Activated CD4-positive, alpha-beta T cell treated with anti-CD3 and anti-CD28 coated beads, Interleukin-2, amount 10 ng/mL, durations not matched to agents 24 days and 14 days (primary cell): ENCODE results near the gene SLC25A29. TPM values are rescaled to one million over a fixed set of nuclear protein-coding genes. Genes with fewer than 3 reads are reported as not detected.

Experiments
- DNase-seq: peaks from one replicate; pipeline ENCODE4 v3.0.0; 2022
- H3K27ac Mint-ChIP-seq: one replicate; pipeline ENCODE4 v1.8.0; 2022; ENCODE audit warnings: mild to moderate bottlenecking, mixed read lengths
- H3K27me3 Mint-ChIP-seq: one replicate; pipeline ENCODE4 v1.8.0; 2022; ENCODE audit warnings: mixed read lengths
- H3K36me3 Mint-ChIP-seq: one replicate; pipeline ENCODE4 v1.8.0; 2022; ENCODE audit warnings: low read depth, mild to moderate bottlenecking, mixed read lengths
- H3K4me1 Mint-ChIP-seq: one replicate; pipeline ENCODE4 v1.8.0; 2021; ENCODE audit warnings: mixed read lengths
- H3K4me3 Mint-ChIP-seq: one replicate; pipeline ENCODE4 v1.8.0; 2022; ENCODE audit warnings: mild to moderate bottlenecking, moderate library complexity, mixed read lengths
- H3K9me3 Mint-ChIP-seq: one replicate; pipeline ENCODE4 v1.8.0; 2021; ENCODE audit warnings: mixed read lengths
- intact Hi-C: fragments of 100-400 bp; cut with micrococcal nuclease; formaldehyde crosslinking; loops from one replicate; pipeline ENCODE4 v1.15.1; 2023
- total RNA-seq: library from RNA; stranded (reverse); gene quantifications from 2 replicates; pipeline ENCODE4 v1.2.3, GENCODE V29; 2022

SLC25A29 gene
- total RNA-seq, 1 donor from 2014 or later = 16.4 TPM

GRCh38 chr14:100339766-100340422, 33.6 kb upstream of the SLC25A29 start:
- no peak for DNase-seq
- Mint-ChIP-seq H3K9me3 (no peaks in the 10 kb centered on the region), H3K27me3 (no peaks in the 10 kb centered on the region), H3K4me3 (no peak overlapping the region), H3K36me3 (peaks cover 69% of the 10 kb centered on the region), H3K4me1 (peaks cover 25% of the 10 kb centered on the region), H3K27ac (peak overlapping the region; percentile 88)
- intact Hi-C loops = no loop called here

- intact Hi-C loops = no loop called here
- Mint-ChIP-seq H3K36me3 (peaks cover 62% of the 10 kb centered on the region), H3K4me1 (peaks cover 13% of the 10 kb centered on the region), H3K4me3 (no peak overlapping the region), H3K27me3 (no peaks in the 10 kb centered on the region), H3K27ac (peak overlapping the region; percentile 80), H3K9me3 (no peaks in the 10 kb centered on the region)
- no peak for DNase-seq
Measured at GRCh38 chr14:100336618-100337530, 30.6 kb upstream of the SLC25A29 start.

GRCh38 chr14:100334904-100335303, 28.7 kb upstream of the SLC25A29 start:
- intact Hi-C loops = no loop called here
- H3K4me1 Mint-ChIP-seq = peaks cover 3% of the 10 kb centered on the region
- peak overlapping the region; percentile 48 for H3K27ac Mint-ChIP-seq
- H3K9me3 Mint-ChIP-seq = no peaks in the 10 kb centered on the region
- H3K27me3 Mint-ChIP-seq = no peaks in the 10 kb centered on the region
- H3K36me3 Mint-ChIP-seq = peaks cover 44% of the 10 kb centered on the region
- no peak overlapping the region for H3K4me3 Mint-ChIP-seq
- DNase-seq = no peak

- H3K36me3 Mint-ChIP-seq = peaks cover 37% of the 10 kb centered on the region
- no peak for DNase-seq
- H3K27ac Mint-ChIP-seq = no peak overlapping the region
- intact Hi-C loops = no loop called here
- H3K9me3 Mint-ChIP-seq = no peaks in the 10 kb centered on the region
- H3K4me3 Mint-ChIP-seq = no peak overlapping the region
- no peaks in the 10 kb centered on the region for H3K27me3 Mint-ChIP-seq
- peaks cover 3% of the 10 kb centered on the region for H3K4me1 Mint-ChIP-seq
Measured at GRCh38 chr14:100333827-100334226, 27.6 kb upstream of the SLC25A29 start.

GRCh38 chr14:100333311-100333710, 27.1 kb upstream of the SLC25A29 start:
- Mint-ChIP-seq H3K4me3 (no peak overlapping the region), H3K4me1 (peaks cover 3% of the 10 kb centered on the region), H3K36me3 (peaks cover 33% of the 10 kb centered on the region), H3K27me3 (no peaks in the 10 kb centered on the region), H3K9me3 (no peaks in the 10 kb centered on the region), H3K27ac (no peak overlapping the region)
- intact Hi-C loops = no loop called here
- DNase-seq = no peak

- Mint-ChIP-seq H3K9me3 (no peaks in the 10 kb centered on the region), H3K4me3 (no peak overlapping the region), H3K27me3 (no peaks in the 10 kb centered on the region), H3K36me3 (peaks cover 29% of the 10 kb centered on the region), H3K27ac (no peak overlapping the region), H3K4me1 (peaks cover 3% of the 10 kb centered on the region)
- intact Hi-C loops = no loop called here
- no peak for DNase-seq
Measured at GRCh38 chr14:100332797-100333196, 26.6 kb upstream of the SLC25A29 start.

- Mint-ChIP-seq H3K27me3 (no peaks in the 10 kb centered on the region), H3K4me3 (no peak overlapping the region), H3K36me3 (peaks cover 26% of the 10 kb centered on the region), H3K27ac (no peak overlapping the region), H3K9me3 (no peaks in the 10 kb centered on the region), H3K4me1 (peaks cover 2% of the 10 kb centered on the region)
- intact Hi-C loops = no loop called here
- DNase-seq = no peak
Measured at GRCh38 chr14:100332071-100332639, 25.9 kb upstream of the SLC25A29 start.

- Mint-ChIP-seq H3K4me3 (no peak overlapping the region), H3K36me3 (peaks cover 13% of the 10 kb centered on the region), H3K27me3 (no peaks in the 10 kb centered on the region), H3K27ac (no peak overlapping the region), H3K9me3 (no peaks in the 10 kb centered on the region), H3K4me1 (no peaks in the 10 kb centered on the region)
- DNase-seq = no peak
- intact Hi-C loops = no loop called here
Measured at GRCh38 chr14:100330388-100330931, 24.2 kb upstream of the SLC25A29 start.

GRCh38 chr14:100330007-100330344, 23.7 kb upstream of the SLC25A29 start:
- no peak overlapping the region for H3K27ac Mint-ChIP-seq
- H3K4me1 Mint-ChIP-seq = no peaks in the 10 kb centered on the region
- no peaks in the 10 kb centered on the region for H3K27me3 Mint-ChIP-seq
- no peak for DNase-seq
- H3K36me3 Mint-ChIP-seq = peaks cover 11% of the 10 kb centered on the region
- H3K9me3 Mint-ChIP-seq = no peaks in the 10 kb centered on the region
- intact Hi-C loops = no loop called here
- H3K4me3 Mint-ChIP-seq = no peak overlapping the region

GRCh38 chr14:100329233-100330006, 23.2 kb upstream of the SLC25A29 start:
- Mint-ChIP-seq H3K9me3 (no peaks in the 10 kb centered on the region), H3K4me1 (no peaks in the 10 kb centered on the region), H3K36me3 (peaks cover 6% of the 10 kb centered on the region), H3K27ac (no peak overlapping the region), H3K4me3 (no peak overlapping the region), H3K27me3 (no peaks in the 10 kb centered on the region)
- intact Hi-C loops = no loop called here
- no peak for DNase-seq

GRCh38 chr14:100328495-100329163, 22.4 kb upstream of the SLC25A29 start:
- H3K27me3 Mint-ChIP-seq = no peaks in the 10 kb centered on the region
- DNase-seq = no peak
- H3K4me1 Mint-ChIP-seq = no peaks in the 10 kb centered on the region
- intact Hi-C loops = no loop called here
- H3K4me3 Mint-ChIP-seq = no peak overlapping the region
- no peak overlapping the region for H3K27ac Mint-ChIP-seq
- H3K36me3 Mint-ChIP-seq = peaks cover 3% of the 10 kb centered on the region
- no peaks in the 10 kb centered on the region for H3K9me3 Mint-ChIP-seq

GRCh38 chr14:100327128-100327527, 20.9 kb upstream of the SLC25A29 start:
- Mint-ChIP-seq H3K36me3 (no peaks in the 10 kb centered on the region), H3K4me1 (no peaks in the 10 kb centered on the region), H3K27ac (no peak overlapping the region), H3K9me3 (no peaks in the 10 kb centered on the region), H3K27me3 (no peaks in the 10 kb centered on the region), H3K4me3 (no peak overlapping the region)
- intact Hi-C loops = no loop called here
- DNase-seq = no peak

- intact Hi-C loops = no loop called here
- no peak for DNase-seq
- Mint-ChIP-seq H3K4me1 (no peaks in the 10 kb centered on the region), H3K27ac (no peak overlapping the region), H3K4me3 (no peak overlapping the region), H3K9me3 (no peaks in the 10 kb centered on the region), H3K36me3 (no peaks in the 10 kb centered on the region), H3K27me3 (no peaks in the 10 kb centered on the region)
Measured at GRCh38 chr14:100325958-100326357, 19.7 kb upstream of the SLC25A29 start.
